Smooth muscle cell (in vitro differentiated cells): ENCODE results near the gene WWOX. TPM values are rescaled to one million over a fixed set of nuclear protein-coding genes. Genes with fewer than 3 reads are reported as not detected.

ENCODE experiments used
- DNase-seq: peaks from one replicate; lab custom pipeline; 2025; ENCODE audit not compliant: unreplicated experiment; lab: John Stamatoyannopoulos, UW
- H2AFZ ChIP-seq: fragments of 200-600 bp; sonication (generic); 2 replicates; pipeline ENCODE4 v1.6.0; 2016; ENCODE audit warnings: antibody characterized with exemption, low read depth, mild to moderate bottlenecking
- H3F3A ChIP-seq: fragments of 200-600 bp; sonication (generic); 2 replicates; pipeline ENCODE4 v1.6.0; 2017; ENCODE audit warnings: antibody characterized with exemption, low read depth
- H3K27ac ChIP-seq: fragments of 200-600 bp; sonication (generic); 2 replicates; pipeline ENCODE4 v1.5.1; 2016; ENCODE audit warnings: low read depth, mild to moderate bottlenecking
- H3K27me3 ChIP-seq: fragments of 200-600 bp; sonication (generic); 2 replicates; pipeline ENCODE4 v1.6.1; 2016; ENCODE audit warnings: low read depth, mild to moderate bottlenecking
- H3K36me3 ChIP-seq: fragments of 200-600 bp; sonication (generic); 2 replicates; pipeline ENCODE4 v1.5.1; 2016; ENCODE audit warnings: low read depth
- H3K4me1 ChIP-seq: fragments of 200-600 bp; sonication (generic); 2 replicates; pipeline ENCODE4 v1.5.1; 2016; ENCODE audit warnings: low read depth
- H3K4me2 ChIP-seq: fragments of 200-600 bp; sonication (generic); 2 replicates; pipeline ENCODE4 v1.6.0; 2016; ENCODE audit warnings: mild to moderate bottlenecking
- H3K4me3 ChIP-seq: fragments of 200-600 bp; sonication (generic); 2 replicates; pipeline ENCODE4 v1.5.1; 2016; ENCODE audit warnings: mild to moderate bottlenecking
- H3K79me2 ChIP-seq: fragments of 200-600 bp; sonication (generic); 2 replicates; pipeline ENCODE4 v1.6.0; 2016; ENCODE audit warnings: low read depth, mild to moderate bottlenecking
- H3K9ac ChIP-seq: fragments of 200-600 bp; sonication (generic); 2 replicates; pipeline ENCODE4 v1.6.0; 2016; ENCODE audit warnings: low read depth
- H3K9me3 ChIP-seq: fragments of 200-600 bp; sonication (generic); replicated peaks from 2 replicates; pipeline ENCODE4 v1.5.1; 2016; ENCODE audit warnings: low read depth
- H4K20me1 ChIP-seq: fragments of 200-600 bp; sonication (generic); 2 replicates; pipeline ENCODE4 v1.6.0; 2016; ENCODE audit warnings: low read depth
- CTCF ChIP-seq: fragments of 200-600 bp; sonication (generic); IDR thresholded peaks from 2 replicates; pipeline ENCODE4 v1.5.1; 2017; ENCODE audit warnings: borderline replicate concordance, mild to moderate bottlenecking, antibody characterized with exemption; ENCODE audit not compliant: insufficient read depth, poor library complexity, severe bottlenecking
- WGBS: methylation state at CpG from one replicate; pipeline ENCODE4 v1.1.7; 2016; ENCODE audit warnings: low lambda C conversion rate; 5-methylcytosine and 5-hydroxymethylcytosine counted together
- polyA plus RNA-seq: library from polyadenylated mRNA; unstranded; fragments of >200 nt; fragmentation: Nextera tagmentation; extraction: Ambion mirVana; gene quantifications from 2 replicates; pipeline ENCODE4 v1.2.1, GENCODE V29; 2016
- total RNA-seq: library from RNA; depleted of rRNA; stranded (reverse); fragments of >200 nt; gene quantifications from 2 replicates; pipeline ENCODE4 v1.2.3, GENCODE V29; 2014

Gene WWOX
- total and polyA plus RNA-seq, 2 experiments from 2014 or later: 7.5 to 14.0 TPM

GRCh38 chr16:78489072-78489471 is 389.6 kb downstream of the WWOX start:
- TF ChIP-seq CTCF: no peak
- whole genome bisulfite sequencing: 59% methylated on average over 3 of the region's 3 CpGs
- Histone ChIP-seq H3K4me1 (no peaks in the 10 kb centered on the region), H3K4me2 (no peak overlapping the region), H3K79me2 (no peaks in the 10 kb centered on the region), H3F3A (no peaks in the 10 kb centered on the region), H3K36me3 (no peaks in the 10 kb centered on the region), H3K9ac (no peak overlapping the region), H3K9me3 (no peaks in the 10 kb centered on the region), H2AFZ (no peak overlapping the region), H3K4me3 (no peak overlapping the region), H4K20me1 (no peaks in the 10 kb centered on the region), H3K27me3 (no peaks in the 10 kb centered on the region), H3K27ac (no peak overlapping the region)
- no peak for DNase-seq

GRCh38 chr16:78489631-78490030 is 390.2 kb downstream of the WWOX start:
- no peaks in the 10 kb centered on the region for H3F3A ChIP-seq
- no peaks in the 10 kb centered on the region for H3K27me3 ChIP-seq
- no peaks in the 10 kb centered on the region for H3K36me3 ChIP-seq
- DNase-seq: no peak
- 86% methylated on average over 5 of the region's 5 CpGs for WGBS
- no peak overlapping the region for H3K4me2 ChIP-seq
- TF ChIP-seq CTCF: no peak
- H3K79me2 ChIP-seq: no peaks in the 10 kb centered on the region
- no peak overlapping the region for H3K4me3 ChIP-seq
- no peak overlapping the region for H3K9ac ChIP-seq
- H3K9me3 ChIP-seq: no peaks in the 10 kb centered on the region
- H4K20me1 ChIP-seq: no peaks in the 10 kb centered on the region
- H3K4me1 ChIP-seq: no peaks in the 10 kb centered on the region
- no peak overlapping the region for H2AFZ ChIP-seq
- H3K27ac ChIP-seq: no peak overlapping the region

- Histone ChIP-seq H3K79me2 (no peaks in the 10 kb centered on the region), H3K36me3 (no peaks in the 10 kb centered on the region), H2AFZ (no peak overlapping the region), H3K4me1 (no peaks in the 10 kb centered on the region), H3K9ac (no peak overlapping the region), H3K4me2 (no peak overlapping the region), H3K9me3 (no peaks in the 10 kb centered on the region), H3K27me3 (no peaks in the 10 kb centered on the region), H3K27ac (no peak overlapping the region), H3K4me3 (no peak overlapping the region), H4K20me1 (no peaks in the 10 kb centered on the region), H3F3A (no peaks in the 10 kb centered on the region)
- WGBS: 94% methylated on average over 11 of the region's 11 CpGs
- DNase-seq: no peak
- TF ChIP-seq CTCF: no peak
These were observed 391.0 kb downstream of the WWOX start for GRCh38 chr16:78490431-78490830.

GRCh38 chr16:78490847-78491246 is 391.4 kb downstream of the WWOX start:
- Histone ChIP-seq H3K27ac (no peak overlapping the region), H3K36me3 (no peaks in the 10 kb centered on the region), H3K9me3 (no peaks in the 10 kb centered on the region), H2AFZ (no peak overlapping the region), H3K4me3 (no peak overlapping the region), H4K20me1 (no peaks in the 10 kb centered on the region), H3K27me3 (no peaks in the 10 kb centered on the region), H3F3A (no peaks in the 10 kb centered on the region), H3K9ac (no peak overlapping the region), H3K79me2 (no peaks in the 10 kb centered on the region), H3K4me1 (no peaks in the 10 kb centered on the region), H3K4me2 (no peak overlapping the region)
- TF ChIP-seq CTCF: no peak
- no peak for DNase-seq
- 95% methylated on average over 6 of the region's 6 CpGs for WGBS
